ENCODE data around the gene ADCY10.
"Not testable (repeated sequence)": the region's sequence is repeated elsewhere in the genome, so short reads cannot be mapped to it uniquely, and the experiment has no call there.

Gene ADCY10

DNA sequence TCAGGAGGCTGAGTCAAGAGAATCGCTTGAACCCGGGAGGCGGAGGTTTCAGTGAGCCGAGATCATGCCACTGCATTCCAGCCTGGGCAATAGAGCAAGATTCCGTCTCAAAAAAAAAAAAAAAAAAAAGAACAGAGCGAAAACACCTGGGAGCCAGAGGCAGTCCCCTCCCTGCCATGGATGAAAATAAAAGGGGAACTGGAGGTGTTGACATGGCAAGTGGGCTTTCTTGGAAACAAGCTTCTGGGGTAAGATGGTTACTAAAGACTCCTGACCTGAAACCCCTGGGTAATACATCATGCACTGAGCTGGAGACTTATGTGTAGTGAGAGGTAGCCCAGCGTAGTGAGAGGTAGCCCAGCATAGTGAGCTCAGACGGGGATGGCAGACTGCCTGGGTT lies 31.6 kb downstream of the ADCY10 start:
- no peak for DNase-seq

DNA sequence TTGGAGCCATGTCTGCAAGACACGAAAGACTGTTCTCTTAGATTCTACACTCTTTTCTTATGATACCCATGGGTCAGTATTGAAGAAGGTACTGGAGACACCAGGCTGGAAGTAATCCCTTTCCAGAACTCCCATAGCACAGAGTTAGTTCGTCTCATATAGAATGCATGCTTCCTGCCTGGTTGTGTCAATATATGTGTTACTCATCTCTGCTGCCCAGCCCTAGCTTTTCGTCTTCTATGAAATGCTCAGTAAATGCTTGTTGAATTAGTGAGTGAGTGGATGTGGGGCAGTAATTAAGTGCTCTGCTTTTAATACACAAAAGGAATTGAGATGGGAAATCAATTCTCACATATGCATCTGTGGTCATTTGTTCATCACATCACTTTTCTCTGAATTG lies 32.1 kb downstream of the ADCY10 start:
- DNase-seq: no peak

DNA sequence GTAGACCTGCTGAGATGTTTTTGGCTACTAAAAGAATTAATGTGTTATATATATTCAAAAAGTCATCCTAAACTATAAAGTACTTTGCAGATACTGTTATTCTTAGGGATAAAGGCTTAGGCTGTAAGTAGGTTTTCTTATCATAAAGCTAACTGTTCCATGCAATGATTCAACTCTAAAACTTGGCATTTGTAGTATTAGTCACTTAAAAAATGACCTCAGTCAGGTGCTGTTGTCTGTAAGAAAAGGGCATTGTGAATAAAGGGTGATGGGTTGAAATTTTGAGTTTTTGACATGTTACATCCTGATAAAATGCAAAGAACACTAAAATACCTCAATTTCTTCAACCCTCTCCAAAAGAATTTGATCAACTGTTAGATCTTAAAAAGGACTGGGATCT lies 32.9 kb downstream of the ADCY10 start:
- no peak for DNase-seq

DNA sequence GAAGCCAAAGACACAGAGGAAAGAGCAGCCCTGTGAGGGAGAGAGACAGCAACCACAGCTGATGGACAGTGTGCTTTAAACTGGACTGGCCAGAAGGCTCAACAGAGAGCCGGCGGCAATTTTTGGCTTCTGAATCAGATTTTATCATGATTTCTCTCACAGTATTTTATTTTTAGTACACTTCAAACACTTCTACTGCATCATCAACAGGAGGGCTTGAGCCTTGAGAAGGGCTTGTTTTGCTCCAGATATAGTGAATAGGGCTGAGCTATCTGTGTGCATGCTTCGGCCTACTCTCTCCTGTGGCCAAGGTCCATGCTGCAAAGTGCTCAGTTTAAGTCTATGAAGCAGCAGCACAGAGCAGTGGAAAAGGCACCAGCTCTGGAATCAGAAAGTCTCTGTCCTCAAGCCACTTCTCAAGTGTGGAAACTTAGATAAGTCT lies 33.3 kb downstream of the ADCY10 start:
- no peak for DNase-seq

DNA sequence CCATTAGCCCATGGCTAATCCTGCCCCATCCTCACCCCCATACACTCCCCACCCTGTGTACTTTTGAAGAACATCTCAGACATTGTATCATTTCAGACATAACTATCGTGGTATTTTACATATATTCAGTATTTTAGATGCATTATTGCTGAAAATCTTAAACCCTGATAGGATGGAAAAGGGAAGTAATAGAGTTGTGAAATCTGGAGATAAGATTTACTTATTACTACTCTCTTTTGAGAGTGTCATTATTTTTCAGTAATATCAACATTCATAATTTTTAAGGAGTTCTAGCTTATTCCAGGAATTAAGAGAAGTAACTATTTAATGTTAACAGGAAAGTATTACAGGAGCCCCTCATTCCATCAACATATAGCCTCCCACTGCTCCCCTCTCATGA lies 34.4 kb downstream of the ADCY10 start:
- no peak for DNase-seq

DNA sequence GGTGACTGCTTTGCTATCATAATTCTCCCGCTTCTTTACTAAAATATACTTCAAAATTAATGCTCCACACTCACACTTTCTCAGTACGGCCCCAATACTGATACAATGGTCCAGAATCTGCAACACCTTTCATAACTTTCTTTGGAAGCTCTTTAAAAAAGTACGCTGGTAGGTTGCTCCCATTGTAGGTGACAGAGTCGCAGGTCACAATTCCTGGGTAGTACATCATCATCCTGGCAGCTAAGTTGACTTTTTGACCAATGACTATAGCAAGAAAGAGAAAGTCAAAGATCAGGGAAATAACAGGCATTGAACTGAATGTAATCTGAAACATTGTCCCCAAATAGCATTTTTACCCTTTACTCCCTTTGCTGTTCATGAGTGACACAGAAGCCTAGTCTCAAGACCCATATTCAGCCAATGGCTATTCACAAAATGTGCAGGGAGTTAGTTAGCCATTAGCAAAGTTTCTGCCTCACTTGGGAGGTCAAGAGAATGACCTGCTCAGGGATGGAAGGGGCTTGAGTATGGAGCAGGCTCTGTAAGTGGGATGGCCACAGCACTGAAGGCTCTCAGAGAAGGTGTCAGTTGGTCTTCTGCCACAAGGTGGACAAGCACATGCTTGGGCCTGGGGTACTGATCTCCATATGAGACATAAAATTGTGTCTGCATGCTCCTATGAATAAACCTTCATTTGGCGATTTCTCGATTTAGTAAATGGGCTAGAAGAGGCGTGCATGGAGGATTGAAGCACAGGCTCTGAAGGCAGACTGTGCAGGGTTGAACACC lies 35.4 kb downstream of the ADCY10 start:
- no peak for DNase-seq

DNA sequence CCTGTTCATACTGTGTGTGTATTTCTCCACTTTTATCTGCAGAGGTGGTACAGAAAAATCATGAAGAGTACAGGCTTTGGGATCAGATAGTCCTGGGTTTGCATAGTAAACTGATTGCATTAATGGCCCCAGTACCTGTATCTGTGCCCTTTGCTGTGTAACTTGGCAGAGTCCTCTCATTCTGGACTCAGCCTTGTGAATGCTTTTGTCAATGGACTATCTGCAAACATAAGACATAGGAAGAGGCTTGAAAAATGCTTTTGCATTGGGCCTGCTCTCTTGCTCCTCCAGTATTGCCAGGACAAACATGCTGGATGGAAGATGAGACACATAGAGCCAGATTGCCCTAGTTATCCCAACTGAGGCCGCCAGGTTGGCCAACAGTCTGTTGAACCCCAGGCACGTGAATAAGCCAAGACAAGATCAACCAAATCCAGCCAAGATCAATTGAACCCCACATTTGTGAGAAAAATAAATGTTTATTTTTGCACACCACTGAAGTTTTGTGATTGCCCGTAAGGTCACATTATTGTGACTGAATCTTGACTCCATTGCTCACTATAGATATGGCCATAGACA lies 37.2 kb downstream of the ADCY10 start:
- DNase-seq: no peak

DNA sequence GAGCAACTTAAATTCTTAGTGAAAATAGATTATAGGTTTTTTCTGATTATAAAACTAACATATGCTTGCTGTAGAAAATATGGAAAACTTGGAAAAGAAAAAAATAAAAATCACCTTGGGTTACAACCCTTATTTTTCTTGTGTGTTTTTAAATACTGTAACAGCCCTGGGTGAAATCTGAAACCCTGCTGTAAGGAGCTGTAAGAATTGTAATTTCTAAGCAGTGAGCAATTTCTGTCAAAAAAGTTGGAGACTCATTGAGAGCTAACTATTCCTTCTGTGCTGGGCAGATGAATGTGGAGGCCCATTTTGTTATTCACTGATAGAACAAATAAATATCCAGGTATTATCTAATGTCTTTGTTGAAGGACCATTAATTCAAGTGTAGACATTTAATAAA lies 42.6 kb downstream of the ADCY10 start:
- no peak for DNase-seq

DNA sequence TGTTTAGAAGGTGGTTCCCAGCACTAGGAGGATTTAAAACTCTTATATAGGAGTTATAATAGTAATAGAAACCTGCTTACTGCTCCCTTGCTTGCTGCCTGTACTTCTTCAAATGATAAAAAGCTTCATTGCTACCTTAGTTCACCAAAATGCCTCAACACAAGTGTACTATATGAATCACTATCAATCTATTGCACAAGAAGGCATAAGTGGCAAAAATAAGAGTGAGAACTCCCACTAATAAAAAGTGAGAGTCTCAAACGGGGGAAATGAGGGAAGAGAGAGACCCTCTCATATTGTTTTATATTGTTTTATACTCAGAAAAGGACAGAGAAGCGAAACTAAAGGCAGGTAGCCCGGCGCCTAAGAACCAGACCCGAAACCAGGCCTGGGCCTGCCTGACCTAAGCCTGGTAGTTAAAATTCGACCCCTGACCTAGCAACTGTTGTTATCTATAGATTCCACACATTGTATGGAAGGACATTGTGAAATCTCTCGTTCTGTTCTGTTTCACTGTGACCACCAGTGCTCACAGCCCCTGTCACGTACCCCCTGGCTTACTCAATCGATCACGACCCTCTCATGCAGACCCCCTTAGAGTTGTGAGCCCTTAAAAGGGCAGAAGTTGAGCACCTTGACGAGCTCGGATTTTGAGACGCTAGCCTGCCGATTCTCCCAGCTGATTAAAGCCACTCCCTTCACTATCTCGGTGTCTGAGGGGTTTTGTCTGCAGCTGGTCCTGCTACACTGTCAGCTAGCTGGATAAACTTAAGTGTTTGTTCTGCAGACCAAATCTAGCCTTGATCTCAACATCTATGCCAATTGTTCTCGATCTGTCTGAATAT lies 44.6 kb downstream of the ADCY10 start:
- not testable (repeated sequence) for DNase-seq

DNA sequence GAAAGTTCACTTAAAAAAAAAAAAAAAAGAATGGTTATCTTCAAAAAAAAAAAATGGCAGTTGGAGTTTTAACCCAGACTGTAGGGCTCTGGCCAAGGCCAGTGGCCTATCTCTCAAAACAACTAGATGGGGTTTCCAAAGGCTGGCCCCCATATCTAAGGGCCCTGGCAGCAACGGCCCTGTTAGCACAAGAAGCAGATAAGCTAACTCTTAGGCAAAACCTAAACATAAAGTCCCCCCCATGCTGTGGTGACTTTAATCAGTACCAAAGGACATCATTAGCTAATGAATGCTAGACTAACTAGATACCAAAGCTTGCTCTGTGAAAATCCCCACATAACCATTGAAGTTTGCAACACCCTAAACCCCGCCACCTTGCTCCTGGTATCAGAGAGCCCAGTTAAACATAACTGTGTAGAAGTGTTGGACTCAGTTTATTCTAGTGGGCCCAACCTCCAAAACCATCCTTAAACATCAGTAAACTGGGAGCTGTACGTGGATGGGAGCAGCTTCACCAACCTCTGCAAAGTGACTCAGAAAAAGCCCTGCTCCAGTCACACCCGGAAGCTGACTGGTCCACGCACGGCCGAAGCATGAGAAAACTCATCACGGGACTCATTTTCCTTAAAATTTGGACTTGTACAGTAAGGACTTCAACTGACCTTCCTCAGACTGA lies 47.1 kb downstream of the ADCY10 start:
- not testable (repeated sequence) for DNase-seq

DNA sequence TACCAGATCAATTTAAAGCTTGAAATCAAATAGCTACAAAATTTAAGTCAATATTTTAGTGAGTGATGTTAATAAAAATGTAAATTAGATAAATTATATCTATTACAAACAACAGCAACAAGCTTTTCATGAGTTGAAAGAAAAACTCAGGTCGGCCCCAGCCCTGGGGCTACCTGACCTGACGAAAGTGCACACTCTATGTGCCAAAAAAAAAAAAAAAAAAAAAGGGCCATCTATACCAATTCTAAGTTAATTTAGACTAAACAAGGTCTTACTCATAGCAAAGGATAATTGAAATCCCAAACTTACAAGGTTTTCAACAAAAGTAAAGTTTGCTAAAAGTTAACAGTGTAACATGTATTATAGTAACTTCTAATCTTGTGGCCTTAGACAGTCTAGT lies 47.6 kb downstream of the ADCY10 start:
- DNase-seq: not testable (repeated sequence)

DNA sequence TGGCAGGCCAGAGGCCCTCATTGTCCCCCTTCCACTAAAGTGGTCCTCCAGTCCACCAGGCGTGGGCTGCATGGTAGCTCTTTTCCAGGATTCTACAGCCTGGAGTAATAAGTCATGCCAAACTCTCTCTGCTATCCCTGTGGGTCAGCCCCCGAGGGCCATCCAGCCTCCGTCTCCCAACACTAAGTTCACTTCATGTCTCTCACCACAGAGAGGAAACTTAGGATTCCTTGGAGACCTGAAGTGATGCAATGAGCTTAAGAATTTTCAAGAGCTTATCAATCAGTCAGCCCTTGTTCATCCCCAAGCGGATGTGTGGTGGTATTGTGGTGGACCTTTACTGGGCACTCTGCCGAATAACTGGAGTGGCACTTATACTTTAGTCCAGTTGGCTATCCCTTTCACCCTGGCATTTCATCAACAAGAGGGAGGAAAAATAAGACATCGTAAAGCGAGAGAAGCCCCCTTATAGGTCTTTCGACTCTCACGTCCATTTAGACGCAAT lies 48.1 kb downstream of the ADCY10 start:
- DNase-seq: not testable (repeated sequence)

DNA sequence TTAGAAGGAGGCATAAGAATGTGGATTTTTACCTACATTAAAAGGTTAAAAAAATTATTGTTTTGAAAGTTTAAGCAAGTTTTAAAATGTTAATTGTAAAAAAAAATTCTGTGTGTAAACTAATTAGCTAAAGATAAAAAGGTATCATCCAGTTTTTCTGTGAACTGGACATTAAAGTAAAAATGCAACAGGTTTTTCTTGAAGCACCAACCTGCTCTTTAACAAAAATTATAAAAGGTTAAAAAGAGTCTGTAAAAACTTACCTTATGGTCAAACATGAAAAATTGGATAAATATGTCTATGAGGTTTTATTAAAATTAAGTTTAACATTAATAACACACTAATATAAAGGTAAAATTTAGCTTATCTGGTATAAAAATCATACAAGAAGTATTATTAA lies 48.7 kb downstream of the ADCY10 start:
- not testable (repeated sequence) for DNase-seq

DNA sequence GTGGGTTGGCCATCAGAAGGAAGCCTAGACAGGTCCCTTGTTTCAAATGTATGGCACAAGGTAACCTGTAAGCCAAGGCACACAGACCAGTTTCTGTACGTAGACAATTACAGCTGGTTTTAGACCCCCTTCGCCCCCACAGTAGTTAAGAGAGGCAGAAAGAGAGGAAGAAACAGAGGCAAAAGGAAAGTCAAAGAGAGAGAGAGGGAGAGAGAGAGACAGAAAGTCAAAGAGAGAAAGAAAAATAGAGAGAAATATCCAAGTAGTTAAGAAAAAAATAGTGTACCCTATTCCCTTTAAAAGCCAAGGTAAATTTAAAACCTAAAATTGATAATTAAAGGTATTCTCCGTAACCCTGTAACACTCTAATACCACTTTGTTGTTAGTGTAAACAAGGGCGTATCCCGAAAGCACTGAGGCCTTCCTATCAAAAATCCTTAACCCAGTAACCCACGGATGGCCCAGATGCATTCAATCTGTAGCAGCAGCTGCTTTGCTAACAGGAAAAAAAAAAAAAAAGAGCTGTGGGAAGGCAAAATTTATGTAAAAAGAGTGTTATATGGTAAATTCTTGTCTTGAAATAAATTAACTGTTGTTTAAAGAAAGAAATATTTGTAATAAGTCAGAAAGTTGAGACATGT lies 49.4 kb downstream of the ADCY10 start:
- no peak for DNase-seq

DNA sequence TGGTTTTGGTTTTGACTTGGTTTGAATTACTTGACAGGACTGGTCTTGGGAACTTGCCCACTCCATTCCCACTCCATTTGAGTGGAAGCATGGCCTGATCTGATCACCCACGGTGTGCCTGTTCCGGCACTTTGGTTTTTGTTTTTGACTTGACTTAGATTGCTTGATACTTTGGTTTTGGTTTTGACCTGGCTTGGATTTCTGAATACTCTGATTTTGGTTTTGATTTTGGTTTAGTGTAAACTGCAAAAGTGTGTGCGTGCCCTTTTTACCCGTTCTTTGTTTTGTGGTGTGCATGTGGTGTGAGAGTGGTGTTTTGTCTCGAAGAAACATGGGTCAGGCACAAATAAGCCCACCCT lies 50.0 kb downstream of the ADCY10 start:
- no peak for DNase-seq

DNA sequence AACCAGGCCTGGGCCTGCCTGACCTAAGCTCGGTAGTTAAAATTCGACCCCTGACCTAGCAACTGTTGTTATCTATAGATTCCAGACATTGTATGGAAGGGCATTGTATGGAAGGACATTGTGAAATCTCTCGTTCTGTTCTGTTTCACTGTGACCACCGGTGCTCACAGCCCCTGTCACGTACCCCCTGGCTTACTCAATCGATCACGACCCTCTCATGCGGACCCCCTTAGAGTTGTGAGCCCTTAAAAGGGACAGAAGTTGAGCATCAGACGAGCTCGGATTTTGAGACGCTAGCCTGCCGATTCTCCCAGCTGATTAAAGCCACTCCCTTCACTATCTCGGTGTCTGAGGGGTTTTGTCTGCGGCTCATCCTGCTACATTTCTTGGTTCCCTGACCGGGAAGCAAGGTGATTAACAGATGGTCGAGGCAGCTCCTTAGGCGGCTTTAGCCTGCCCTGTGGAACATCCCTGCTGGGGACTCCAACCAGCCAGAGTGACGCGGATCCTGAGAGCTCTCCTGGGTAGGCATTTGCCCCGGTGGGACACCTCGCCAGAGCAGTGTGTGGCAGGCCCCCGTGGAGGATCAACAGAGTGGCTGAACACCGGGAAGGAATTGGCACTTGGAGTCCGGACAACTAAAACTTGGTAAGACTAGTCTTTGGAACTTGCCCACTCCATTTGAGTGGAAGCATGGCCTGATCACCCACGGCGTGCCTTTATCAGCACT lies 50.6 kb downstream of the ADCY10 start:
- DNase-seq: not testable (repeated sequence)

DNA sequence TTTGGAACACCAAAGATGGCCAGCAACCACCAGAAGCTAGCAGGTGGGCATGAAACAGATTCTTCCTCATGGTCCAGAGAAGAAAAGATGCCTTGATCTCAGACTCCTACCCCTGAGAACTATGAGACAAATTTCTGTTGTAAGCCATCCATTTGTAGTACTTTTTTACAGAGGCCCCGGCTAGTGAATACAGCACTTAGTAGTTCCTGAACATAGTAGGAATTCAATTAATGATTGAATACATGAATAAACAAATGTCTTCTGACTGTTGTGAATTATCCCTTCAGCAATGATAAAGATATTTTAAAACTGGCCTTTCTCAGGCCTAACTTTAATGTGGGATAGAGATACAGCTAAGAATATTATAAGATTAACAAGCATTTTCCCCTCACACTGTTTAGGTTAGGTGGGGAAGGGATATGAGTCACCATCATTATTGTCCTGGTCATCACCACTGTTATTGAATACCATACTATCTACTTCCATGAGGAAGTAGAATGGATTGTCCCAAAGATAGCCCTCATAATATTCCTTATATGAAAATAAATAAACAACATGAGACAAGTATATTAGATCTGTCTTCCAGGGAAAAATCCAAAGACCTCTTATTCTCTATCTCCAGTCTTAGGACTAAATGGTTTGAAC lies 51.4 kb downstream of the ADCY10 start:
- no peak for DNase-seq

DNA sequence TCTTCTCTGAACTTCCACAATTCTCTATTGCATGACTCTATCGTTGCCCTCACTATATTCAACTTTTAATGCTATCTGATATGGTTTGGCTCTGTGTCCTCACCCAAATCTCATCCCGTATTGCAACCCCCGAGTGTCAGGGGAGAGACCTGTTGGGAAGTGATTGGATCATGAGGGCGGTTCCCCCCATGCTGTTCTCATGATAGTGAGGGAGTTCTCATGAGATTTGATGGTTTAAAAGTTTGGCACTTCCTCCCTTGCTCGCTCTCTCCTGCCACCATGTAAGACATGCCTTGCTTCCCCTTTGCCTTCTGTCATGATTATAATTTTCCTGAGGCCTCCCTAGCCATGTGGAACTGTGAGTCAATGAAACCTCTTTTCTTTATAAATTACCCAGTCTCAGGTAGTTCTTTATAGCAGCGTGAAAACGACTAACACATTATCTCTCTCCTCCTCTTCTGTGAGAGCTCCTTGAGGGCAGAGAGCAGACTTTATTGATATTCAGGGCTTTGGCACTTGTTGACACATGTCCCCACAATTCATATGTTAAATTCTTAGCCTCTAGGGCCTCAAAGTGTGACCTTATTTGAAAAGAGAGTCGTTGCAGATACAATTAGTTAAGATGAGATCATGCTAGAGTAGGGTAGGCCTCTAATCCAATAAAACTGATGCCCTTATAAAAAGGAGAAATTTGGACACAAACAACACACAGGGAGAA lies 52.1 kb downstream of the ADCY10 start:
- DNase-seq: no peak

DNA sequence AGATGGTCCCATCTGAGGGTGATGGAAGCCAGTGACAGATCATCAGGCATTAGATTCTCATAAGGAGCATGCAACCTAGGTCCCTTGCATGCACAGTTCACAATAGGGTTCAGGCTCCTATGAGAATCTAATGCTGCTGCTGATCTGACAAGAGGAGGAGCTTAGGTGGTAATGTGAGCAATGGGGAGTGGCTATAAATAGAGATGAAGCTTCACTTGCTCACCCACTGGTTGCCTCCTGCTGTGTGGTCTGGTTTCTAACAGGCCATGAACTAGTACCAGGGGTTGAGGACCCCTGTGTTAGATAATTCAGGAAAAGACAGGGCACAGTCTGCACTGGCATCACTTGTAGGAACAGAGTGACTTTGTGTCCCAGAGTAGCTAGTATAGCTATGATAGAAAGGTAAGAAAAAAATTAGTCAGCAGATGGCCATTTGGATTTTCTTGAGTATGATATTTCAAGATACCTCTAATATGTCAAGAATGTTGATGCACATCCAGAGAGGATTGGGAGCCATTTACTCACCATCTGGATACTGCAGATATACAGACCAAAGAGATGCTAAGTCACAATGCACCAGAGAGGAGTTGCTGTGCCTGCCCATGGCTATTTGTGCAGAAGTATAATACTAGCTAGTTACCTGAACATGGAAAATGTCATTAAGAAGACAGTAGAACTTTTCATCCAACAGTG lies 53.6 kb downstream of the ADCY10 start:
- DNase-seq: no peak
